ENCODE data around the gene SRD5A1. TPM values are rescaled to one million over a fixed set of nuclear protein-coding genes. Genes with fewer than 3 reads are reported as not detected.

Gene SRD5A1
- total and polyA plus RNA-seq, 2 experiments from 2014 or later = 18.2 to 87.3 TPM

DNA sequence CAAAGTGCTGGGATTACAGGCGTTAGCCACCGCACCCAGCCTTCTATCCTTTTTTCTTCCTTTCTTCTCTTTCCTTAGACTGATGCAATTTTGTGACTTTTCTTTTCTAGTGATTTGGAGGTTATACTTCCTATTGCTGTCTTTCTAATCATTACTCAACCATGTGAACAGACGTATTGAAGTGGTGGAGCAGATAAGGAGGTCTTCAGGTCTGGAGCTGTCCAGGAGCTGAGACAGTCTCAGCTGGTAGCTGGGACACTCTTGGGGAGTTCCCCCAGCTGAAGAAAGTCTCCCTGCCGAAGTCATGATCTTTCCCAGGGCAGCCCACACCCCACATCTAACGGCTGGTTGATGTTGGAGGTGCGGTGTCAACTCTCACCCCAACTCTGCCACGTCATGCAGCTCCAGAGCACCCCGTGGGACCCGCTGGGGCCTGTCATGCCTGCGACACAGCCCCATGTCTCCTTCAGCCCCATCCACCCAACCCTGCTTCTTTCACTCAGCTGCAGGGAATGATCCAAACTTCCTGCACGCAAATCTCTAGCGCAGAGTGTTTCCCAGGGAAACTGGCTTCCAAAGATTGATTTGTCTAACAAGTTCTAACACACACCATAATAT, 41.5 kb upstream of the SRD5A1 start:
- DNase-seq (ENCODE audit: low spot score) (no peak), ATAC-seq (no peak)
- no peak overlapping the region for H3K4me3 ChIP-seq
- no peaks in the 10 kb centered on the region for H3K9me2 ChIP-seq (ENCODE audit: insufficient read depth)
- no peaks in the 10 kb centered on the region for H4K20me1 ChIP-seq (replicated peaks; ENCODE audit: insufficient read depth)
- no peak overlapping the region for H2AFZ ChIP-seq
- no peaks in the 10 kb centered on the region for H3F3A ChIP-seq (replicated peaks; ENCODE audit: low read depth)
- H3K4me3 Mint-ChIP-seq = no peak overlapping the region
- no peaks in the 10 kb centered on the region for H3K9me3 Mint-ChIP-seq
- no peaks in the 10 kb centered on the region for H3K4me1 ChIP-seq (ENCODE audit: insufficient read depth)
- no peak for TF ChIP-seq STAT1 (IDR thresholded peaks at IDR 0.05; ENCODE audit: unreplicated experiment)
- no peak for TF ChIP-seq EZH2 (IDR thresholded peaks at IDR 0.05; ENCODE audit: low read depth, unreplicated experiment)
- TF ChIP-seq ZNF331 (CRISPR knock-in tag; IDR thresholded peaks at IDR 0.05; ENCODE audit: low read depth) = no peak
- no peaks in the 10 kb centered on the region for H3K27me3 Mint-ChIP-seq (ENCODE audit: insufficient read depth, low read depth, poor library complexity)
- no peak overlapping the region for H3K4me2 ChIP-seq
- no peak overlapping the region for H3K27ac ChIP-seq (ENCODE audit: low read depth)
- H3K36me3 Mint-ChIP-seq (ENCODE audit: low read depth) = peaks cover 7% of the 10 kb centered on the region; the same call in 2 of the 3 replicates
- peaks cover 4% of the 10 kb centered on the region; the same call in 2 of the 3 replicates for H3K4me1 Mint-ChIP-seq
- H3K27me3 ChIP-seq (ENCODE audit: insufficient read depth) = no peaks in the 10 kb centered on the region
- H3K79me2 ChIP-seq (replicated peaks; ENCODE audit: insufficient read depth) = no peaks in the 10 kb centered on the region
- H3K27ac Mint-ChIP-seq = no peak overlapping the region
- H3K36me3 ChIP-seq (ENCODE audit: insufficient read depth) = no peaks in the 10 kb centered on the region

DNA sequence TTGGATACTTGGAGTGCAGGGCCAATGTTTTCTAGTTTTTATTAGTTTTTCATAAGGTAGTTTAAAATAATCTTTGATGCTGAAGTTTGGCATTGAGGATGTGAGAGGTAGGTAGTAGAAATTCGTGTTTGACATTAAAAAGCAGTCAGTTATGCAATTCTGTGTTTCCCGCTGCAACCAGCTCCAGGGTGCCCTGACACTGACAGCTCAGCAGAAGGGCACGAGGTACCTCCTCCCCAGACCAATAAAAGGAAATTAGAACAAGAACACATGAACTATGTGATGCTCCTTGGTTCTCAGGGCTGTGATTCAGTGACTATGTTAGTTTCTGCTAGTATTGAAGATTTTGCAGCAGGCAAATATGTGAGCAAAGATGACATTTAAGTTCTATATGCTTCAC, 40.6 kb upstream of the SRD5A1 start:
- Mint-ChIP-seq H3K4me3 (no peak overlapping the region), H3K4me1 (peaks cover 4% of the 10 kb centered on the region; the same call in 2 of the 3 replicates), H3K27ac (no peak overlapping the region), H3K36me3 (ENCODE audit: low read depth) (peaks cover 15% of the 10 kb centered on the region), H3K27me3 (ENCODE audit: insufficient read depth, low read depth, poor library complexity) (peaks cover 2% of the 10 kb centered on the region), H3K9me3 (no peaks in the 10 kb centered on the region)
- Histone ChIP-seq H4K20me1 (replicated peaks; ENCODE audit: insufficient read depth) (no peaks in the 10 kb centered on the region), H3K4me2 (no peak overlapping the region), H2AFZ (no peak overlapping the region), H3K79me2 (replicated peaks; ENCODE audit: insufficient read depth) (no peaks in the 10 kb centered on the region), H3F3A (replicated peaks; ENCODE audit: low read depth) (no peaks in the 10 kb centered on the region), H3K27me3 (ENCODE audit: insufficient read depth) (no peaks in the 10 kb centered on the region), H3K36me3 (ENCODE audit: insufficient read depth) (no peaks in the 10 kb centered on the region), H3K4me1 (ENCODE audit: insufficient read depth) (no peaks in the 10 kb centered on the region), H3K4me3 (no peak overlapping the region), H3K9me2 (ENCODE audit: insufficient read depth) (no peaks in the 10 kb centered on the region), H3K27ac (ENCODE audit: low read depth) (no peak overlapping the region)
- DNase-seq (ENCODE audit: low spot score) (no peak), ATAC-seq (no peak)
- TF ChIP-seq JUNB (IDR thresholded peaks at IDR 0.05; ENCODE audit: unreplicated experiment) (no peak), EZH2 (IDR thresholded peaks at IDR 0.05; ENCODE audit: low read depth, unreplicated experiment) (no peak), NANOG (IDR thresholded peaks at IDR 0.05; ENCODE audit: borderline replicate concordance) (no peak), STAT1 (IDR thresholded peaks at IDR 0.05; ENCODE audit: unreplicated experiment) (no peak), CREB1 (CRISPR knock-in tag; IDR thresholded peaks at IDR 0.05; ENCODE audit: low read depth) (no peak), ZNF114 (CRISPR knock-in tag; IDR thresholded peaks at IDR 0.05) (no peak), EZH2phosphoT487 (IDR thresholded peaks at IDR 0.05; ENCODE audit: unreplicated experiment) (no peak)
- TF ChIP-seq, protein P1, sequence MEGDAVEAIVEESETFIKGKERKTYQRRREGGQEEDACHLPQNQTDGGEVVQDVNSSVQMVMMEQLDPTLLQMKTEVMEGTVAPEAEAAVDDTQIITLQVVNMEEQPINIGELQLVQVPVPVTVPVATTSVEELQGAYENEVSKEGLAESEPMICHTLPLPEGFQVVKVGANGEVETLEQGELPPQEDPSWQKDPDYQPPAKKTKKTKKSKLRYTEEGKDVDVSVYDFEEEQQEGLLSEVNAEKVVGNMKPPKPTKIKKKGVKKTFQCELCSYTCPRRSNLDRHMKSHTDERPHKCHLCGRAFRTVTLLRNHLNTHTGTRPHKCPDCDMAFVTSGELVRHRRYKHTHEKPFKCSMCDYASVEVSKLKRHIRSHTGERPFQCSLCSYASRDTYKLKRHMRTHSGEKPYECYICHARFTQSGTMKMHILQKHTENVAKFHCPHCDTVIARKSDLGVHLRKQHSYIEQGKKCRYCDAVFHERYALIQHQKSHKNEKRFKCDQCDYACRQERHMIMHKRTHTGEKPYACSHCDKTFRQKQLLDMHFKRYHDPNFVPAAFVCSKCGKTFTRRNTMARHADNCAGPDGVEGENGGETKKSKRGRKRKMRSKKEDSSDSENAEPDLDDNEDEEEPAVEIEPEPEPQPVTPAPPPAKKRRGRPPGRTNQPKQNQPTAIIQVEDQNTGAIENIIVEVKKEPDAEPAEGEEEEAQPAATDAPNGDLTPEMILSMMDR (conservative IDR thresholded peaks at IDR 0.05; ENCODE audit: low read depth in 2 of 2) = no peak
- TF ChIP-seq, protein P2, sequence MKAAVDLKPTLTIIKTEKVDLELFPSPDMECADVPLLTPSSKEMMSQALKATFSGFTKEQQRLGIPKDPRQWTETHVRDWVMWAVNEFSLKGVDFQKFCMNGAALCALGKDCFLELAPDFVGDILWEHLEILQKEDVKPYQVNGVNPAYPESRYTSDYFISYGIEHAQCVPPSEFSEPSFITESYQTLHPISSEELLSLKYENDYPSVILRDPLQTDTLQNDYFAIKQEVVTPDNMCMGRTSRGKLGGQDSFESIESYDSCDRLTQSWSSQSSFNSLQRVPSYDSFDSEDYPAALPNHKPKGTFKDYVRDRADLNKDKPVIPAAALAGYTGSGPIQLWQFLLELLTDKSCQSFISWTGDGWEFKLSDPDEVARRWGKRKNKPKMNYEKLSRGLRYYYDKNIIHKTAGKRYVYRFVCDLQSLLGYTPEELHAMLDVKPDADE (IDR thresholded peaks at IDR 0.05) = no peak
- TF ChIP-seq, protein P3, sequence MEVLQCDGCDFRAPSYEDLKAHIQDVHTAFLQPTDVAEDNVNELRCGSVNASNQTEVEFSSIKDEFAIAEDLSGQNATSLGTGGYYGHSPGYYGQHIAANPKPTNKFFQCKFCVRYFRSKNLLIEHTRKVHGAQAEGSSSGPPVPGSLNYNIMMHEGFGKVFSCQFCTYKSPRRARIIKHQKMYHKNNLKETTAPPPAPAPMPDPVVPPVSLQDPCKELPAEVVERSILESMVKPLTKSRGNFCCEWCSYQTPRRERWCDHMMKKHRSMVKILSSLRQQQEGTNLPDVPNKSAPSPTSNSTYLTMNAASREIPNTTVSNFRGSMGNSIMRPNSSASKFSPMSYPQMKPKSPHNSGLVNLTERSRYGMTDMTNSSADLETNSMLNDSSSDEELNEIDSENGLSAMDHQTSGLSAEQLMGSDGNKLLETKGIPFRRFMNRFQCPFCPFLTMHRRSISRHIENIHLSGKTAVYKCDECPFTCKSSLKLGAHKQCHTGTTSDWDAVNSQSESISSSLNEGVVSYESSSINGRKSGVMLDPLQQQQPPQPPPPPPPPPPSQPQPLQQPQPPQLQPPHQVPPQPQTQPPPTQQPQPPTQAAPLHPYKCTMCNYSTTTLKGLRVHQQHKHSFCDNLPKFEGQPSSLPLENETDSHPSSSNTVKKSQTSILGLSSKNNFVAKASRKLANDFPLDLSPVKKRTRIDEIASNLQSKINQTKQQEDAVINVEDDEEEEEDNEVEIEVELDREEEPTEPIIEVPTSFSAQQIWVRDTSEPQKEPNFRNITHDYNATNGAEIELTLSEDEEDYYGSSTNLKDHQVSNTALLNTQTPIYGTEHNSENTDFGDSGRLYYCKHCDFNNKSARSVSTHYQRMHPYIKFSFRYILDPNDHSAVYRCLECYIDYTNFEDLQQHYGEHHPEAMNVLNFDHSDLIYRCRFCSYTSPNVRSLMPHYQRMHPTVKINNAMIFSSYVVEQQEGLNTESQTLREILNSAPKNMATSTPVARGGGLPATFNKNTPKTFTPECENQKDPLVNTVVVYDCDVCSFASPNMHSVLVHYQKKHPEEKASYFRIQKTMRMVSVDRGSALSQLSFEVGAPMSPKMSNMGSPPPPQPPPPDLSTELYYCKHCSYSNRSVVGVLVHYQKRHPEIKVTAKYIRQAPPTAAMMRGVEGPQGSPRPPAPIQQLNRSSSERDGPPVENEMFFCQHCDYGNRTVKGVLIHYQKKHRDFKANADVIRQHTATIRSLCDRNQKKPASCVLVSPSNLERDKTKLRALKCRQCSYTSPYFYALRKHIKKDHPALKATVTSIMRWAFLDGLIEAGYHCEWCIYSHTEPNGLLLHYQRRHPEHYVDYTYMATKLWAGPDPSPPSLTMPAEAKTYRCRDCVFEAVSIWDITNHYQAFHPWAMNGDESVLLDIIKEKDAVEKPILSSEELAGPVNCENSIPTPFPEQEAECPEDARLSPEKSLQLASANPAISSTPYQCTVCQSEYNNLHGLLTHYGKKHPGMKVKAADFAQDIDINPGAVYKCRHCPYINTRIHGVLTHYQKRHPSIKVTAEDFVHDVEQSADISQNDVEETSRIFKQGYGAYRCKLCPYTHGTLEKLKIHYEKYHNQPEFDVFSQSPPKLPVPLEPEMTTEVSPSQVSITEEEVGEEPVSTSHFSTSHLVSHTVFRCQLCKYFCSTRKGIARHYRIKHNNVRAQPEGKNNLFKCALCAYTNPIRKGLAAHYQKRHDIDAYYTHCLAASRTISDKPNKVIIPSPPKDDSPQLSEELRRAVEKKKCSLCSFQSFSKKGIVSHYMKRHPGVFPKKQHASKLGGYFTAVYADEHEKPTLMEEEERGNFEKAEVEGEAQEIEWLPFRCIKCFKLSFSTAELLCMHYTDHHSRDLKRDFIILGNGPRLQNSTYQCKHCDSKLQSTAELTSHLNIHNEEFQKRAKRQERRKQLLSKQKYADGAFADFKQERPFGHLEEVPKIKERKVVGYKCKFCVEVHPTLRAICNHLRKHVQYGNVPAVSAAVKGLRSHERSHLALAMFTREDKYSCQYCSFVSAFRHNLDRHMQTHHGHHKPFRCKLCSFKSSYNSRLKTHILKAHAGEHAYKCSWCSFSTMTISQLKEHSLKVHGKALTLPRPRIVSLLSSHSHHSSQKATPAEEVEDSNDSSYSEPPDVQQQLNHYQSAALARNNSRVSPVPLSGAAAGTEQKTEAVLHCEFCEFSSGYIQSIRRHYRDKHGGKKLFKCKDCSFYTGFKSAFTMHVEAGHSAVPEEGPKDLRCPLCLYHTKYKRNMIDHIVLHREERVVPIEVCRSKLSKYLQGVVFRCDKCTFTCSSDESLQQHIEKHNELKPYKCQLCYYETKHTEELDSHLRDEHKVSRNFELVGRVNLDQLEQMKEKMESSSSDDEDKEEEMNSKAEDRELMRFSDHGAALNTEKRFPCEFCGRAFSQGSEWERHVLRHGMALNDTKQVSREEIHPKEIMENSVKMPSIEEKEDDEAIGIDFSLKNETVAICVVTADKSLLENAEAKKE (CRISPR knock-in tag; IDR thresholded peaks at IDR 0.05) = no peak
